ENCODE measurements around the gene ASTN2. TPM values are rescaled to one million over a fixed set of nuclear protein-coding genes. Genes with fewer than 3 reads are reported as not detected.

ASTN2 gene
- total RNA-seq, 1 donor from 2014 or later, result 10.0 TPM

DNA sequence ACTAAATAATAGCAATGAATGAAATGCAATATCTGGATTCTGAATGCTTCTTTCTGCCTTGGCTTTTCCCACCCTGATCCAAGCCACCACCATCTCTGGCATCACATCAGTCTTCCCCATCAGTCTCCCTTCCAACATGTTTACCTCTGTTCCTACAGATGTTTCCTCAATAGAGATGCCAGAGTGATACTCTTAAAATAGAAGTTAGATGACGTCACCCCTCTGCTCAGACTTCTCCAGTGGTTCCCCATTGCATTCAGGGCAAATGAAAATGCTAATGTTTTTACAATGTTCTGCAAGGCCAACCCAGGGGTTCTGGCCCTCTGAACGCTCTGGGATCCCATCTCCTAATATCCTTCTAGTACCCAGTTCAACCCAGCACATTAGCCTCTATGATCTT is 422.0 kb downstream of the ASTN2 start:
- TF ChIP-seq, protein P1, sequence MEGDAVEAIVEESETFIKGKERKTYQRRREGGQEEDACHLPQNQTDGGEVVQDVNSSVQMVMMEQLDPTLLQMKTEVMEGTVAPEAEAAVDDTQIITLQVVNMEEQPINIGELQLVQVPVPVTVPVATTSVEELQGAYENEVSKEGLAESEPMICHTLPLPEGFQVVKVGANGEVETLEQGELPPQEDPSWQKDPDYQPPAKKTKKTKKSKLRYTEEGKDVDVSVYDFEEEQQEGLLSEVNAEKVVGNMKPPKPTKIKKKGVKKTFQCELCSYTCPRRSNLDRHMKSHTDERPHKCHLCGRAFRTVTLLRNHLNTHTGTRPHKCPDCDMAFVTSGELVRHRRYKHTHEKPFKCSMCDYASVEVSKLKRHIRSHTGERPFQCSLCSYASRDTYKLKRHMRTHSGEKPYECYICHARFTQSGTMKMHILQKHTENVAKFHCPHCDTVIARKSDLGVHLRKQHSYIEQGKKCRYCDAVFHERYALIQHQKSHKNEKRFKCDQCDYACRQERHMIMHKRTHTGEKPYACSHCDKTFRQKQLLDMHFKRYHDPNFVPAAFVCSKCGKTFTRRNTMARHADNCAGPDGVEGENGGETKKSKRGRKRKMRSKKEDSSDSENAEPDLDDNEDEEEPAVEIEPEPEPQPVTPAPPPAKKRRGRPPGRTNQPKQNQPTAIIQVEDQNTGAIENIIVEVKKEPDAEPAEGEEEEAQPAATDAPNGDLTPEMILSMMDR (IDR thresholded peaks at IDR 0.05; ENCODE audit: unreplicated experiment), result no peak
- Mint-ChIP-seq H3K4me1 (ENCODE audit: unreplicated experiment) (peaks cover 15% of the 10 kb centered on the region), H3K27ac (ENCODE audit: unreplicated experiment) (no peak overlapping the region), H3K36me3 (ENCODE audit: low read depth, unreplicated experiment) (no peaks in the 10 kb centered on the region), H3K27me3 (ENCODE audit: unreplicated experiment) (peaks cover 2% of the 10 kb centered on the region), H3K4me3 (ENCODE audit: unreplicated experiment) (no peak overlapping the region), H3K9me3 (ENCODE audit: unreplicated experiment) (no peaks in the 10 kb centered on the region)
- DNase-seq (ENCODE audit: low spot score), result no peak

DNA sequence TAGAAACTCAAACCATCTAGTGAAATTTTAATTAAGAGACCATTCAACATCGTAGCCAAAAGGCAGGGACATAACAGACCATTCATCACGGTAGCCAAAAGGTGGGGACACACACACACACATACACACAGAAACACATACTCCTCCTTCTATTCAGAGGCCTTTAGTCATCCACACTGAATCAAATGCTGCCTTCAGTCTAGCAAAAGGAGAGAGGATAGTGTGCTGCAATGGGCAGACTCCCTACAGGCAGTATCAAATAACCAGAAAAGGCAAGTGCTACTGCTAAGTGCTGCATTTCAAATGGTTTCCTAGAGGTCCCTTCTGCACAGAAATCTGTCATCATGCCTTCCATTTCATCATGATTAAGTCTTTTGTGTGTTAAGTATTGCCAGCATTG is 423.8 kb downstream of the ASTN2 start:
- Mint-ChIP-seq H3K36me3 (ENCODE audit: low read depth, unreplicated experiment) (no peaks in the 10 kb centered on the region), H3K27ac (ENCODE audit: unreplicated experiment) (no peak overlapping the region), H3K4me3 (ENCODE audit: unreplicated experiment) (no peak overlapping the region), H3K9me3 (ENCODE audit: unreplicated experiment) (no peaks in the 10 kb centered on the region), H3K27me3 (ENCODE audit: unreplicated experiment) (peaks cover 2% of the 10 kb centered on the region), H3K4me1 (ENCODE audit: unreplicated experiment) (peaks cover 21% of the 10 kb centered on the region)
- TF ChIP-seq, protein P1 (IDR thresholded peaks at IDR 0.05; ENCODE audit: unreplicated experiment), result no peak
- DNase-seq (ENCODE audit: low spot score), result no peak

DNA sequence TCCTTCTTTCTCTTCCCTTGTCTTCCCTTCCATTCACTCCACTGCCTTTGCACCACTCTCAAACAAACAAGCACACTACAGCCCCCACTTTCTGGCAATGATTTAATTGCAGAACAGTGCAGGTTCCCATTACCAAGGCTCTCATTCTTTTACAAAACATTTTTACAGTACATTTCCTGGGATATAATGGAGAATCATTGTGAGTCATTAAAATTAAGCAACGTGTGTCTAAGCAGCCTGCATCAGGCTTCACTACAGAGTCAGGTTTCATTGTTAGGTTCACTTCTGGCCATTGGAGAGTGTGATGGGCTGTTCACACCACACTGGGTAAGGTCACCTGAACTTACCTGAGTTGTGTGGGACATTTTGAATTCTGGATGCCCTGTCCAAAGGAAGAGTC is 424.3 kb downstream of the ASTN2 start:
- no peaks in the 10 kb centered on the region for H3K9me3 Mint-ChIP-seq (ENCODE audit: unreplicated experiment)
- DNase-seq (ENCODE audit: low spot score), result no peak
- no peaks in the 10 kb centered on the region for H3K36me3 Mint-ChIP-seq (ENCODE audit: low read depth, unreplicated experiment)
- H3K4me3 Mint-ChIP-seq (ENCODE audit: unreplicated experiment), result no peak overlapping the region
- H3K27me3 Mint-ChIP-seq (ENCODE audit: unreplicated experiment), result peaks cover 2% of the 10 kb centered on the region
- peaks cover 22% of the 10 kb centered on the region for H3K4me1 Mint-ChIP-seq (ENCODE audit: unreplicated experiment)
- TF ChIP-seq, protein P1 (IDR thresholded peaks at IDR 0.05; ENCODE audit: unreplicated experiment), result no peak
- no peak overlapping the region for H3K27ac Mint-ChIP-seq (ENCODE audit: unreplicated experiment)

DNA sequence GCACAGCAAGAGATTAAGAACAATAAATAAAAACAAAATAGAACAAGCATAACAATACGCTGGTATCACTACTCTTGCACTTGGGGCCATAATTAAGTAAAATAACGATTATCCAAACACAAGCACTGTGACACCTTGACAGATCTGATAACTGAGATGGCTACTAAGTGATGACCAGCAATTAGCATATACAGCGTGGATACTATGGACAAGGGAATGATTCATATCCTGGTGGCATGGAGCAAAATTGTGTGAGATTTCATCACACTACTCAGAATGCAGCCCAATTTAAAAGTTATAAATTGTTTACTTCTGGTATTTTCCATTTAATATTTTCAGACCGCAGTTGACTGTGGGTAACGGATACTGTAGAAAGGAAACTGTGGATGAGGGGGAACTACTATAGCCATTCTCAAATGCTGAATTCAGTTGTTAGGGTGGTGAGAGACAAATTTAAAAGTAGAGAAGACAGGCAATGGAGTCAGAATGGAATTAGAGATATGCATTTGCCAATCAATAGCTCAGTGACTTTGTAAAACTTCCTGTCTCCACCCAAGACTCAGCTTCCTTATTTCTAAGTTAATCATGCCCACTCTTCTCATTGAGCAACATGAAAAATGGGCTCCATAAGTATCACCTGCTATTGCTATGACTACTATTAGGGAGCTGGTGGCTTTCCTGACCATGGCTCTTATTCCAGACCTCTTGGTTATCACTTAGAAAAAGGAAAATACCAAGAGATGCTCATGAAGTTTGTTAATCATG is 427.0 kb downstream of the ASTN2 start:
- no peaks in the 10 kb centered on the region for H3K36me3 Mint-ChIP-seq (ENCODE audit: low read depth, unreplicated experiment)
- TF ChIP-seq, protein P1 (IDR thresholded peaks at IDR 0.05; ENCODE audit: unreplicated experiment), result no peak
- H3K27ac Mint-ChIP-seq (ENCODE audit: unreplicated experiment), result no peak overlapping the region
- peaks cover 18% of the 10 kb centered on the region for H3K4me1 Mint-ChIP-seq (ENCODE audit: unreplicated experiment)
- no peak for DNase-seq (ENCODE audit: low spot score)
- no peaks in the 10 kb centered on the region for H3K9me3 Mint-ChIP-seq (ENCODE audit: unreplicated experiment)
- H3K4me3 Mint-ChIP-seq (ENCODE audit: unreplicated experiment), result no peak overlapping the region
- peaks cover 2% of the 10 kb centered on the region for H3K27me3 Mint-ChIP-seq (ENCODE audit: unreplicated experiment)

DNA sequence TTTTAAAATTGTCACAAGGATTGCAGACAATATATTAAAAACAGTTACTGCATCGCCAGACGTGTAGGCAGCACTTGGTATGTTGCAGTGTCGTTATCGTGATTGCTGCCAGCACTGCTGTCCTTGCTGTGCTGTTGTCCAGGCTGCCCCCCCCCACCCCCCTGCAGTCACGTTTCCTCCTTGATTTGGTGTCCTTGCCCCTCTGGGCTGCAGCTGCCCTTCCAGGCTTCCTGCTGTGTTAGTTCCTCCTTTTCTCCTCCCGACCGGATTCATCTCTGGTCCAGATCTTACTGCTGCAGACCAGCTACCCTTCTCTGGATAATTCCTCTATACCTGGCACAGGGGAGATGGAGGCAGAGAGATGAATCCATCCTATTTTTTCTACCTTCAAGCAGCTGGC is 428.8 kb downstream of the ASTN2 start:
- Mint-ChIP-seq H3K27me3 (ENCODE audit: unreplicated experiment) (peaks cover 2% of the 10 kb centered on the region), H3K27ac (ENCODE audit: unreplicated experiment) (no peak overlapping the region), H3K4me3 (ENCODE audit: unreplicated experiment) (no peak overlapping the region), H3K36me3 (ENCODE audit: low read depth, unreplicated experiment) (no peaks in the 10 kb centered on the region), H3K9me3 (ENCODE audit: unreplicated experiment) (no peaks in the 10 kb centered on the region), H3K4me1 (ENCODE audit: unreplicated experiment) (peaks cover 15% of the 10 kb centered on the region)
- no peak for DNase-seq (ENCODE audit: low spot score)
- TF ChIP-seq, protein P1 (IDR thresholded peaks at IDR 0.05; ENCODE audit: unreplicated experiment), result no peak
